Endometrial microvascular endothelial cells (primary cell): ENCODE data around the gene GRIN2D. TPM values are rescaled to one million over a fixed set of nuclear protein-coding genes. Genes with fewer than 3 reads are reported as not detected.

Experiments used
- in situ Hi-C: cut with HindIII; loops from 2 replicates; pipeline ENCODE4 v1.10.0; 2017; ENCODE audit warnings: low sequenced_read_pairs, low pct_unique_long_range_greater_than_20kb; ENCODE audit errors: inconsistent ontology term
- total RNA-seq: library from RNA; depleted of rRNA; stranded (reverse); fragments of >200 nt; gene quantifications from one replicate; pipeline ENCODE4 v1.2.3, GENCODE V29; 2015; ENCODE audit errors: inconsistent ontology term

GRIN2D gene
- total RNA-seq, 1 donor from 2014 or later, result 0.28 TPM

DNA sequence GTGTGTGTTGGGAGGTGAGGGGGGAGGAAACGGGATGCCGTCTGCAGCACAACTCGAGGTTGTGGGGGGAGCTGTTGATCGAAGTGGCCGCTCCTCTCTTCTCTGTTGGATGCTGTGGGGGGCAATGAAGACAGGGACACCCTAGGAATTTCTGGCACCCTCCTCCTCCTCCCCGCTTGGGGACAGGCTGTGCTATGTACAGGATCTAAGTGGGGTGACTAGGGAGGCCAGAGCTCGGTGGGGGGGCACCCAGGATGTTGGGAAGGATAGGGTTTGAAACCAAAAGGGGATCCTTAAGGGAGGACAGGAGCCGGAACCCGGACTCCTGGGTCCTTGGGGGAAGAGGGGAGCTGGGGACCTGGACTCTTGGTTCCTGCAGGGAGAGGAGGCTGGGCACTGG lies 2.0 kb downstream of the GRIN2D start:
- in situ Hi-C loops, result no loop called here

- in situ Hi-C loops, result no loop called here
Observed at GRCh38 chr19:48396016-48396823, 2.8 kb downstream of the GRIN2D start.

- in situ Hi-C loops, result no loop called here
Observed at GRCh38 chr19:48396824-48397176, 3.3 kb downstream of the GRIN2D start.

GRCh38 chr19:48397263-48398101 lies 4.0 kb downstream of the GRIN2D start:
- in situ Hi-C loops, result no loop called here

GRCh38 chr19:48398102-48398374 lies 4.6 kb downstream of the GRIN2D start:
- in situ Hi-C loops, result no loop called here

GRCh38 chr19:48398375-48399235 lies 5.1 kb downstream of the GRIN2D start:
- in situ Hi-C loops, result no loop called here

DNA sequence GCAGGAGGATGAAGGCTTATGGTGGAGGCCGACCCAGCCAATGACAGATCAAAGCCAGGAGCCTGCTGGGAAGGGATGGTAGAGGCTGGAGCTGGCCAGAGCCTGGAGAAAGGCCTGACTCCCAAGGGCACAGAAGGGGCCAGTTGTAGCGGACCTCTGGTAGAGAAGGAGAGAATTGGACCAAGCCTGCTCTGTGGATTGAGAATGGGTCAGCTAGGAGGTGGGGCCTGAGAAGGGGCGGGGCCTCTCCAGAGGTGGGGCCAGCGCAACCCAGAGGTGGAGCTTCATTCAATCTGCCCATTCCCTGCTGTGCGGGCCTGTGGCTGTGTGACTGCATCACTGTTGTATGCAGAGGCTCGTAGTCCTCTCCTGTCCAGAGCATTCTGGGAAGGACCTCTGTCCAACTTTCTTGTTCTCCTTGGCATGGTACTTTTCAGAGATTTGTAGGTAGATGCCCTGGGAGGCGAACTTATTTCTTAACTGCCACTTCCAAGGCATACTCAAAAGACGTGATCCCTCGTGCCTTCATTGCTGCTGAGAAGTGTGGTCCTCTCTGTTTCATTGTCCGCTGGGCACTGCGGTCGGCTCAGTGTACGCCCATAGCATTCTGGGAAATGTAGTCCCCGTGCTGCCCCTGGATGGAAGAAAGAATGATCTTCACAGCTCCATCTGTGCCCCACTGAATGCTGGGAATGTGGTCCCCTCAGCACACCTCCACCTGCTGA lies 6.7 kb downstream of the GRIN2D start:
- in situ Hi-C loops, result no loop called here

GRCh38 chr19:48401287-48401686 lies 7.8 kb downstream of the GRIN2D start:
- in situ Hi-C loops, result no loop called here

DNA sequence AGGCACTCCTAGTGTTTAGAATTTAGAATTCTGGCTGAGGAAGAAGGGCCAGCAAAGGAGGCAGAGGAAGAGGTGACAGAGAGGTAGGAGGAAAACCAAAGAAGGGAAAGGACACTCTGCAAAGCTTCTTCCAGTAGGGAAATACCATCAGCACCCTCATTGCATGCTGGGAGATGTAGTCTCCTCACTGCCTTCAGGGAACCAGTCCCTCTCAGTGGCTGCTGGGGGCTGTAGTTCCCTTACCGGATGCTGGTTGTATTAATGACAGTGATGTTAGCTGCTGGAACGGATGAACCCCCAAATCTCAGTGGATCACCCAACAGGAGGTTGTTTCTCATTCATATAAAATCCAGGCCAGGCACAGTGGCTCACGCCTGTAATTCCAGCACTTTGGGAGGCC lies 10.1 kb downstream of the GRIN2D start:
- in situ Hi-C loops, result no loop called here

GRCh38 chr19:48405010-48405659 lies 11.7 kb downstream of the GRIN2D start:
- in situ Hi-C loops, result no loop called here

- in situ Hi-C loops, result no loop called here
Observed at GRCh38 chr19:48405850-48406249, 12.4 kb downstream of the GRIN2D start.

GRCh38 chr19:48413879-48414587 lies 20.6 kb downstream of the GRIN2D start:
- in situ Hi-C loops, result no loop called here

GRCh38 chr19:48415395-48415794 lies 21.9 kb downstream of the GRIN2D start:
- in situ Hi-C loops, result no loop called here

GRCh38 chr19:48415806-48416221 lies 22.3 kb downstream of the GRIN2D start:
- in situ Hi-C loops, result no loop called here

DNA sequence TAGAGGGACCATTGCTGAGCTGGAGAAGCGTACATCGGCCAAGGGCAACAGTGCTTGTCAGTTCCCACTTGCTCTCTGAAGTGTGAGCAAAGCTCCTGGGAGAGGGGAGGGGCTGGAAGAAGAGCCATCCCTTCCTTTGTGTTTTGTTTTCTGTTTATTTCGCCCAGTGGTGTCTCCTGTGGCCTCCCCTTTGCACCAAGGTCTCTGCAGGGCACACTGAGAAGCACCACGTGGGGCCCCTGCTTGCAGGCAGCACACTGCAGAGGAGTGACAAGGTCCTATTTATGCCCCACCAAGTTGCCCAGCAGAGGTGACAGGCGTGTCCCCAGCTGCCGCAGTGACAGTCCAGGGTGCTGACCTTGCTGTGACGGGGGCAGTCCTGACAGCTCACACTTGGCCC lies 24.0 kb downstream of the GRIN2D start:
- in situ Hi-C loops, result no loop called here

DNA sequence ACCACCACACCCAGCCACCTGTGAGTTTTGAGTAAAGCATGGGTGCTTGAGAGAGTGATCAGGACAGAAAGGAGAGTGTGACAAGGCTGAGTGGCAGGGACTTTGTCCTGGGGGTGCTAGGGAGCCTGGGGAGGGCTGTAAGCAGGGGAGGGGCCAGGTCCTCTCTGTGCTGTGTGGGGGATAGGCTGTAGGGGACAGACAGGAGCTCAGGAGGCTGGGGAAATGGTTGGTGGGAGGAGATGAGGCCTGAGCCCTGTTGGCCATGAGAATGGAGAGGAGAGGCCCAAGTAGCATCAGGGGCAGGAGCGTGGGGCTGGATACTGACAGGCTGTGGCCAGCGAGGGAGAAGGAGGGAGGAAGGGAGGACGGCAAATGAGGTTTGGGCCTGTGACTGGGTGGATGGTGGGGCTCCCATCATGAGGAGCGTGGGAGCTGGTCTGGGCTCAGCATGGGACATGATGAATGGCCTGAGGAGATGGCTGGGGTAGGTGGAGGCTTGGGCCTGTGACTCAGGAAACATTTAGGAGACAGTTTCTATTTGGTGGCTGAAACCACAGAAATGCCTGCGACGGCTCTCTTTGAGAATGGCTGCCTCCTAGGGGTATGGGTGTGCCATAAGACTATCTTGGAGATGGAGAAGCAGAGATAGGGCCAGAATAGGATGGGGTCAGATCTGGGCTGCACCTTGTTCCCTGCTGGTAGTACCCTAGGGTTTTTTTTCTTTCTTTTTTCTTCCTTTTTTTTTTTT lies 25.0 kb downstream of the GRIN2D start:
- in situ Hi-C loops, result no loop called here
